ENCODE data around the gene TMEM31.

Gene TMEM31

GRCh38 chrX:103747163-103747562 is 36.5 kb downstream of the TMEM31 start:
- no peak overlapping the region for H3K27ac ChIP-seq (ENCODE audit: low read depth, low read length)
- TF ChIP-seq CTCF (IDR thresholded peaks at IDR 0.05; ENCODE audit: insufficient read depth, low read length, poor library complexity, severe bottlenecking) (no peak), EZH2phosphoT487 (conservative IDR thresholded peaks at IDR 0.05; ENCODE audit: low read length) (no peak)
- no peaks in the 10 kb centered on the region for H3K9me2 ChIP-seq (replicated peaks; ENCODE audit: insufficient read depth, low read length)
- H3K27me3 ChIP-seq (ENCODE audit: low read length), result no peaks in the 10 kb centered on the region
- H3K36me3 ChIP-seq (ENCODE audit: low read length), result no peaks in the 10 kb centered on the region
- no peak overlapping the region for H3K4me3 ChIP-seq (ENCODE audit: insufficient read depth, low read length, poor library complexity, severe bottlenecking)
- no peaks in the 10 kb centered on the region for H3F3A ChIP-seq (ENCODE audit: insufficient read depth)
- no peak overlapping the region for H2AFZ ChIP-seq (ENCODE audit: low read depth, low read length, severe bottlenecking)
- no peaks in the 10 kb centered on the region for H4K20me1 ChIP-seq (ENCODE audit: low read depth, low read length)
- no peak overlapping the region for H3K4me2 ChIP-seq (ENCODE audit: low read depth, low read length, poor library complexity, severe bottlenecking)
- no peaks in the 10 kb centered on the region for H3K9me3 ChIP-seq (ENCODE audit: insufficient read depth, low read length)
- no peak overlapping the region for H3K9ac ChIP-seq (ENCODE audit: low read length)
- no peaks in the 10 kb centered on the region for H3K79me2 ChIP-seq (ENCODE audit: insufficient read depth, low read length)

GRCh38 chrX:103754401-103754800 is 43.7 kb downstream of the TMEM31 start:
- H3K36me3 ChIP-seq (ENCODE audit: low read length), result no peaks in the 10 kb centered on the region

GRCh38 chrX:103756736-103757135 is 46.0 kb downstream of the TMEM31 start:
- no peak for TF ChIP-seq CTCF (IDR thresholded peaks at IDR 0.05; ENCODE audit: insufficient read depth, low read length, poor library complexity, severe bottlenecking)
- TF ChIP-seq EZH2phosphoT487 (conservative IDR thresholded peaks at IDR 0.05; ENCODE audit: low read length), result no peak
- Histone ChIP-seq H3K27me3 (ENCODE audit: low read length) (no peaks in the 10 kb centered on the region), H3K27ac (ENCODE audit: low read depth, low read length) (no peak overlapping the region), H3K4me2 (ENCODE audit: low read depth, low read length, poor library complexity, severe bottlenecking) (no peak overlapping the region), H3K4me3 (ENCODE audit: insufficient read depth, low read length, poor library complexity, severe bottlenecking) (no peak overlapping the region), H3K9me3 (ENCODE audit: insufficient read depth, low read length) (no peaks in the 10 kb centered on the region), H3F3A (ENCODE audit: insufficient read depth) (no peaks in the 10 kb centered on the region), H3K9me2 (replicated peaks; ENCODE audit: insufficient read depth, low read length) (no peaks in the 10 kb centered on the region), H3K79me2 (ENCODE audit: insufficient read depth, low read length) (no peaks in the 10 kb centered on the region), H2AFZ (ENCODE audit: low read depth, low read length, severe bottlenecking) (no peak overlapping the region), H4K20me1 (ENCODE audit: low read depth, low read length) (no peaks in the 10 kb centered on the region), H3K36me3 (ENCODE audit: low read length) (no peaks in the 10 kb centered on the region), H3K9ac (ENCODE audit: low read length) (no peak overlapping the region)

More at GRCh38 chrX:103754401-103754800, 43.7 kb downstream of the TMEM31 start:
- no peak overlapping the region for H3K4me2 ChIP-seq (ENCODE audit: low read depth, low read length, poor library complexity, severe bottlenecking)
- H3K79me2 ChIP-seq (ENCODE audit: insufficient read depth, low read length), result no peaks in the 10 kb centered on the region
- no peaks in the 10 kb centered on the region for H3K27me3 ChIP-seq (ENCODE audit: low read length)
- H3K9me3 ChIP-seq (ENCODE audit: insufficient read depth, low read length), result no peaks in the 10 kb centered on the region
- no peaks in the 10 kb centered on the region for H4K20me1 ChIP-seq (ENCODE audit: low read depth, low read length)
- TF ChIP-seq EZH2phosphoT487 (conservative IDR thresholded peaks at IDR 0.05; ENCODE audit: low read length) (no peak), CTCF (IDR thresholded peaks at IDR 0.05; ENCODE audit: insufficient read depth, low read length, poor library complexity, severe bottlenecking) (no peak)
- H3K9me2 ChIP-seq (replicated peaks; ENCODE audit: insufficient read depth, low read length), result no peaks in the 10 kb centered on the region
- no peak overlapping the region for H2AFZ ChIP-seq (ENCODE audit: low read depth, low read length, severe bottlenecking)
- no peak overlapping the region for H3K9ac ChIP-seq (ENCODE audit: low read length)
- no peak overlapping the region for H3K27ac ChIP-seq (ENCODE audit: low read depth, low read length)
- H3F3A ChIP-seq (ENCODE audit: insufficient read depth), result no peaks in the 10 kb centered on the region
- H3K4me3 ChIP-seq (ENCODE audit: insufficient read depth, low read length, poor library complexity, severe bottlenecking), result no peak overlapping the region
